Stimulated activated naive B cell treated with anti-CD40 and anti-IgM and Interleukin-4, amounts not matched to agents 10 μg/mL and 1 μg/mL and 100 μg/mL, for 72 hours (primary cell): ENCODE measurements around the gene VPREB3.
"Not testable (repeated sequence)": the region's sequence is repeated elsewhere in the genome, so short reads cannot be mapped to it uniquely, and the experiment has no call there.

Experiments used
- ATAC-seq, 2 donors: fragments of 150-1000 bp; cut with Tn5 transposase; replicated peaks; 2 replicates each; pipeline ENCODE4 v1.10.0; 2021; ENCODE audit warnings: moderate library complexity in 1 of 2
- DNase-seq: peaks from one replicate; pipeline ENCODE4 v3.0.0; 2021
- H3K27ac Mint-ChIP-seq: one replicate; pipeline ENCODE4 v1.8.0; 2022; ENCODE audit warnings: mild to moderate bottlenecking, mixed read lengths
- H3K27me3 Mint-ChIP-seq, 2 donors: one replicate each; pipeline ENCODE4 v1.8.0; 2022; ENCODE audit warnings: mixed read lengths in 2 of 2
- H3K36me3 Mint-ChIP-seq, 2 donors: one replicate each; pipeline ENCODE4 v1.8.0; 2022; ENCODE audit warnings: mixed read lengths in 2 of 2, mild to moderate bottlenecking in 1 of 2
- H3K4me1 Mint-ChIP-seq, 2 donors: one replicate each; pipeline ENCODE4 v1.8.0; 2022; ENCODE audit warnings: mixed read lengths in 2 of 2, mild to moderate bottlenecking in 1 of 2
- H3K4me3 Mint-ChIP-seq, 2 donors: one replicate each; pipeline ENCODE4 v1.8.0; 2022; ENCODE audit warnings: mild to moderate bottlenecking in 2 of 2, mixed read lengths in 2 of 2, moderate library complexity in 1 of 2
- H3K9me3 Mint-ChIP-seq, 2 donors: one replicate each; pipeline ENCODE4 v1.8.0; 2022; ENCODE audit warnings: mixed read lengths in 2 of 2, mild to moderate bottlenecking in 1 of 2

The VPREB3 gene

DNA sequence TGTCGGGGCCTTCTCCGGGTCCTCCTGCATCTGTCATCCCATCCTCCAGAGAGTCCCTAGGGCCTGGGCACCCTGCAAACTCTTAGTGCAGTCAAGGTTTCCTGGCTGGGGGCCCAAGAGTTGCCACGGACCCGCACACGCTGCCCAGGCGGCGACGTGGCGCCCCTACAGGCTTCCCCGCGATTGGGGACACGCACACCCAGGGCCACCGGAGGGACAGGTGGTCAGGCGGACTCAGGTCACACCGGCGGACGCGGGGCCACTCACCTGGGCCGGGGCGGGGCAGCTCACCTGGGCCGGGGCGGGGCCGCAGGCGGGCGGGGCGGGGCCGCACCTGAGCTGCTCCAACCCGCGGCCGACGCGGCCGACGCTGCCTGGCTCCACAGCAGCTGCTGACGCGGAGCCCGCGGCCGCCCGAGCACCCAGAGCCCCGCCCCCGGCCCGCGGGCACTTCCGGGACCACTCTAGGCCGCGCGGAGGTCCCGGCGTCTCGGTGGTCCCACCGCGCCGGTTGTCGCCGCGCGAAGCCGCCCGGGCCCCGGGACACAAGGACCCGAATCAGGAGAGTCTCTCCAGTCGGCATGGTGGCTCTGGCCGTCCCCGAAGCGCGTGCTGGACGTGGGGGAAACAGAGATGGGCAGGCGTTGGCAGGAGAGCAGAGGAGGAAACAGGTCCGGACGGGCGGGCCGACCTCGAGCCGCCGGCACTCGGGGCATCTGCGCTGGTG lies 3.3 kb downstream of the VPREB3 start, which contains the start of gene ZNF70:
Gene ZNF70 (minus strand): TSS at position 399 of the 727 bp plus-strand sequence. CDS start 5,972 bp downstream, outside the sequence.
- Mint-ChIP-seq H3K27me3 (no peaks in the 10 kb centered on the region), H3K36me3 (peaks cover 5 to 13% of the 10 kb centered on the region in 2 donors), H3K27ac (peak within 1 kb of the TSS; percentile 97), H3K9me3 (no peaks in the 10 kb centered on the region), H3K4me1 (peaks cover 44 to 74% of the 10 kb centered on the region in 2 donors), H3K4me3 (peak within 1 kb of the TSS; percentile 89 to 92)
- ATAC-seq (peak; percentile 71 to 75), DNase-seq (peak; percentile 82)

DNA sequence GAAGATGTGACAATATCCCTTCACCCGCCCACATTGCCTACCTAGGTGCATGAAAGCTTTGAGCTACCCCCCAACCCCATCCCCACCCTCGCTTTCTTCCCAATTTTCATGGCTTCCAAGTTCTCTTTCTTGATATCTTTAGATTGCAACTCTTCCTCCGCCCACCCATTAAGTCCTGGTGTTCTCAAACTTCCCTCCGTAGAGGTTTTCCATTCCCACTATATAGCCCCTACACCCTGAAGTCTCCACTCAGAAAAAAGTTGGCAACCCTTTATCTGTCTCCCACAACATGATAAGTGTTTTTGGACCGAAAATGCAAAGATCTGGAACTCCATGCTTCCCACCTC lies 3.9 kb downstream of the VPREB3 start:
- no peak for DNase-seq
- Mint-ChIP-seq H3K27me3 (no peaks in the 10 kb centered on the region), H3K4me1 (peaks cover 41 to 75% of the 10 kb centered on the region in 2 donors)

DNA sequence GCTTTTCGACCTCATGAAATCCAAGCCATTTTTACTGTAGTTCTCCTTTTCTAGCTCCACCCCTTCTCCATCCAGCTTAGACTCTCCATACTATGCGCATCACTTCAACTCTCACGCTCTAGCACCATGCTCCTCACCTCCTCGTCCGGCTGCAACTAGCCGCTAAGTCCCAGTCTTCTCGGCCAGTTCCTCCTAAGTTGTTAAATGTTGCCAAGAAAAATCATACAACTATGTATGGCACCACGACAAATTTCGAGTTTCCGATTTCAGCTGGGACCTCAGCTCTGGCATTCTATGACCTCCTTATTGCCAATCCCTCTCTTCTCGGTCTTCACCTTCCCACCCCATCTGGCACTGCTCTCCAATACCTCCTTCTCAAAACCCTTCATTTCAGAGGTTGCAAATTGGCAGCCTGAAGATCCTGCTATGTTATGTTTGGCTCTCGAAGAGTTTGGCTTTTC lies 4.4 kb downstream of the VPREB3 start:
- Mint-ChIP-seq H3K36me3 (peaks cover 9 to 19% of the 10 kb centered on the region in 2 donors), H3K4me1 (peaks cover 37 to 72% of the 10 kb centered on the region in 2 donors), H3K27me3 (no peaks in the 10 kb centered on the region), H3K4me3 (peak overlapping the region in 1 of 2 donors; percentile 92), H3K9me3 (no peaks in the 10 kb centered on the region), H3K27ac (no peak overlapping the region)
- DNase-seq (no peak), ATAC-seq (no peak)

More for the DNA sequence above, 3.9 kb downstream of the VPREB3 start:
- Mint-ChIP-seq H3K36me3 (peaks cover 5 to 14% of the 10 kb centered on the region in 2 donors), H3K27ac (peak overlapping the region; percentile 92), H3K9me3 (no peaks in the 10 kb centered on the region), H3K4me3 (peak overlapping the region; percentile 89 to 92)
- no peak for ATAC-seq

DNA sequence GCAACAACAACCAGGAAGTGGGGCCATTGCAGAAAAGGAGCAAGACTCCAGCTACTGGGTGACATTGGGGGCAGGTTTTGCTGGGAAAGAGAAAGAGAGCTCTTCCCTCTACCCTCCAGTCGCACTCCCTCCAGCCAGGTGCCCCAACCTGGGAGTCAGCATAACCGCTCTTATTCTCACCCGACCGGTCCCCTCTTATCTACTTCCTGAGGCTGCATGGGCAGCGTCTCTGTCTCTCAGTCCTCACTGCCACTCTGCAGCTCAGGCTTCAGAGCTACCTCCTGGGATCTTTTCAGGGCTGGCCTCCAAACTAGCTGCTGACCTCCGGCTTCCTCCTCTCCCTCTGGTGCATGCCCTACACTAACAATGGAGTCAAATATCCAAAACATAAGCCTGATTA lies 8.4 kb downstream of the VPREB3 start:
- Mint-ChIP-seq H3K36me3 (peaks cover 29 to 37% of the 10 kb centered on the region in 2 donors), H3K4me3 (no peak overlapping the region), H3K9me3 (peaks cover 3 to 4% of the 10 kb centered on the region in 2 donors), H3K4me1 (peaks cover 14 to 38% of the 10 kb centered on the region in 2 donors), H3K27me3 (no peaks in the 10 kb centered on the region), H3K27ac (no peak overlapping the region)
- DNase-seq (no peak), ATAC-seq (no peak)

DNA sequence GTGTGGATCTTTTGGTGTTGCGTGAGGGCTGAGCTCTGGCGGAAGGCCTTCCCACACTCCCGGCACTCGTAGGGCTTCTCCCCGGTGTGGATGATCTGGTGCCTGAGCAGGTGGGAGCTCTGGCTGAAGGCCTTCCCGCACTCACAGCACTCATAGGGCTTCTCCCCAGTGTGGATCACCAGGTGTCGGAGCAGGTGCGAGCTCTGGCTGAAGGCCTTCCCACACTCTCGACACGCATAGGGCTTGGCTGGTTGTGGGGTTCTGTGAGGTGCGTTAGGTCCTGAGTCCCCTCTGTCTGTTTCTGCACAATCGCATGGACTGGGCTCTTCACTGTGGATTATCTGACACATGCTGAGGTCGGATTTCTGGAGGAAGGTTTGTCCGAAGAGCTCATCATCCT lies 9.7 kb downstream of the VPREB3 start:
- H3K4me3 Mint-ChIP-seq = no peak overlapping the region
- H3K9me3 Mint-ChIP-seq = peaks cover 3 to 4% of the 10 kb centered on the region in 2 donors
- no peak for DNase-seq
- no peaks in the 10 kb centered on the region for H3K27me3 Mint-ChIP-seq
- ATAC-seq = no peak
- peaks cover 6 to 25% of the 10 kb centered on the region in 2 donors for H3K4me1 Mint-ChIP-seq
- peak overlapping the region; percentile 85 for H3K27ac Mint-ChIP-seq
- H3K36me3 Mint-ChIP-seq = peaks cover 29 to 33% of the 10 kb centered on the region in 2 donors

DNA sequence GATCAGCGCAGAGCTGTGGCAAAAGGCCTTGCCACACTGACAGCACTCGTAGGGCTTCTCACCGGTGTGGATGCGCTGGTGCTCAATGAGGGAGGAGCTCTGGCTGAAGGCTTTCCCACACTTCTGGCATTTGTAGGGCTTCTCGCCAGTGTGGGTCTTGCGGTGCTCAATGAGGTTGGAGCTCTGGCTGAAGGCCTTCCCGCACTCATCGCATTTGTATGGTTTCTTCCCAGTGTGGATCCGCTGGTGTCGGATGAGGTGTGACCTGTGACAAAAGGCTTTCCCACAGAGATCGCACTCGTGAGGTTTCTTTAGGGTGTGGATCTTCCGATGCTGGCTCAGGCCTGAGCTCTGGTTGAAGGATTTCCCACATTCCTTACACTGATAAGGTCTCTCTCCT lies 10.2 kb downstream of the VPREB3 start:
- no peak overlapping the region for H3K4me3 Mint-ChIP-seq
- peaks cover 3 to 4% of the 10 kb centered on the region in 2 donors for H3K9me3 Mint-ChIP-seq
- no peaks in the 10 kb centered on the region for H3K27me3 Mint-ChIP-seq
- H3K36me3 Mint-ChIP-seq = peaks cover 29 to 33% of the 10 kb centered on the region in 2 donors
- DNase-seq = no peak
- H3K4me1 Mint-ChIP-seq = peaks cover 6 to 25% of the 10 kb centered on the region in 2 donors
- H3K27ac Mint-ChIP-seq = no peak overlapping the region
- no peak for ATAC-seq

DNA sequence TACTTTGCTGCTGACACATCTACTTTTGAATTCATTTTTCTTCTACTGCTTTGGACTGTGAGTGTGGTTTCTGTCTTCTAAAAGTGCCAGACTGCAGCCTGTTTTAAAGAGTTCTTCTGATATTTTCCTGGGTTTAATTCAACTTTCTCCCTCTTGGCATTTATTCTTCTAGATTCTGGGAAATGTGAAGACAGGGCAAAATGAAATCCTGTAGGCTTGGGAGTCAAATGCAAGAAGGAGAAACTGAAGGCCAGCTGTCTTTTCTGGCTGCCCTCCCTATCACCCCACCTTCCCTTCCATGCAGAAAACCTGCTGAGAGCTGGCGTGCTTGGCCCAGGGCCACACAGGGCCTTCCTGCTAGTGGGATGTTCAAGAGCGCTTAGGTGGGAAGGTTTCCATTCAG lies 10.9 kb downstream of the VPREB3 start:
- ATAC-seq (no peak), DNase-seq (no peak)
- peaks cover 6 to 25% of the 10 kb centered on the region in 2 donors for H3K4me1 Mint-ChIP-seq
- H3K9me3 Mint-ChIP-seq = peaks cover 3 to 4% of the 10 kb centered on the region in 2 donors
- H3K4me3 Mint-ChIP-seq = no peak overlapping the region
- no peak overlapping the region for H3K27ac Mint-ChIP-seq
- peaks cover 29 to 33% of the 10 kb centered on the region in 2 donors for H3K36me3 Mint-ChIP-seq
- no peaks in the 10 kb centered on the region for H3K27me3 Mint-ChIP-seq

DNA sequence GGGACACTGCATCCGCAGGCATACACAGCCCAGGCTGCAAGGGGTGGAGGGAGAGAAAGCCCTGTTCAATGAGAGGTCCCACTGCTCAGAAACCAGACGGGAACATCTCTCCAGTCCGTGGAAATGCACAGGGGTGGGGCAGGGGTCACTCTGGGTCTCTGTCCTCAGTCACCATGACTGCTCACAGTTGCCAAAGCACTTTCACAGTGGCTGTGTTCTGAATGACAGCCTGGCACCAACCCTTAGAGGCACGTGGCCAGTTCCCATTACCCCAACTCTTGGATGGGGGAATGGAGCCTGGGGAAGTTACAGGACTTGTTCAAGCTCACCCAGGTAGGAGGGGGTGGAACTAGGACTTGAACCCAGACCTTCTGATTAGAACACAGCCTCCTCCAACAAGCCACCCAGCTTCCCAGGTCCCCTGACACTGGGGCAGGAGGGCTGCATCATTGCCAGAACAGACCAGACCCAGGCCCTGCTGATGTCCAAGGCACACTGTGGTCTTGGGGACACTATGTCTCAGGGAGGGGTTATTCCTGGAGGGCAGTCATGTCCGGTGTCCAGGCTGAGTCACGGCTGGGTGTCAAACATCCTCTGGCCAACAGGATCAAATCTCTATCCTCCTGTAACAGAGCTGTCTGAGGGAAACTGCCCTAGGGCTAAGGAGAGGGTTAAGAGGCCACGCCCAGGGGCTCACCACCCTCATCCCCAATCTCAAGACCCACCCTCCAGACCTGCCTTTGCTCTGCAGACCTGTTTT lies 11.5 kb downstream of the VPREB3 start:
- ATAC-seq (no peak), DNase-seq (no peak)
- peaks cover 29 to 33% of the 10 kb centered on the region in 2 donors for H3K36me3 Mint-ChIP-seq
- no peaks in the 10 kb centered on the region for H3K27me3 Mint-ChIP-seq
- peaks cover 3 to 4% of the 10 kb centered on the region in 2 donors for H3K9me3 Mint-ChIP-seq
- H3K4me3 Mint-ChIP-seq = no peak overlapping the region
- H3K27ac Mint-ChIP-seq = no peak overlapping the region
- peaks cover 6 to 25% of the 10 kb centered on the region in 2 donors for H3K4me1 Mint-ChIP-seq

DNA sequence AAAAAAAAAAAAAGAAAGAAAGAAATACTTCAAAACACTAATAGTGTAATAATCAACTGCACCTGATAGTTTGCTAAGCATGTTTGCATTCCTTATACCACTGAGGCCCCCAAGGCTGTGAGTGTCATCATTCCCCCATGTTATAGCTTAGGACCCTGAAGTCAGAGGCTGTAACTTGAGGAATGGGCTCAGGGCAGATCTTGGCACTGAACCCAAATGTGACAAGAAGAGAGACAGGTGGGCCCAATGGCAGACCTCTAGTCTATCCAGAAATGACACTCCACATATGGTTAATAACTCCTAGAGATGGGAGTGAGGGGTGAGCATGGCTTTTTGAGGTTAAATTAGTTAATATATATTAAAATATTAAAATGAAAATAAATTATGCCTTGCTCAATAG lies 16.5 kb downstream of the VPREB3 start:
- ATAC-seq (no peak), DNase-seq (no peak)
- Mint-ChIP-seq H3K9me3 (no peaks in the 10 kb centered on the region), H3K4me1 (no peaks in the 10 kb centered on the region), H3K27ac (no peak overlapping the region), H3K27me3 (no peaks in the 10 kb centered on the region), H3K36me3 (peaks cover 0 to under 1% of the 10 kb centered on the region in 2 donors), H3K4me3 (no peak overlapping the region)

DNA sequence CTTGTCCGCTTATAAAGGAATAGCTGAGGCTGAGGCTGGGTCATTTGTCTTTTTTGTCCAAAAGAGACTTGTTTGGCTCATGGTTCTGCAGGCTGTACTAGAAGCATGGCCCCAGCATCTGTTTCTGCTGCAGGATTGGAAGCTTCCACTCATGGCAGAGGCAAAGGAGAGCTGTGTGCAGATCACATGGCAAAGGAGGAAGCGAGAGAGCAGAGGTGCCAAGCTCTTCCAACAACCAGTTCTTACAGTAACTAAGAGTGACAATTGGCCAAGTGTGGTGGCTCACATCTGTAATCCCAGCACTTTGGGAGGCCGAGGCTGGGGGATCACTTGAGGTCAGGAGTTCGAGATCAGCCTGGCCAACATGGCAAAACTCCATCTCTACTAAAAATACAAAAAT lies 26.1 kb downstream of the VPREB3 start:
- H3K36me3 Mint-ChIP-seq, H3K27me3 Mint-ChIP-seq, DNase-seq, H3K4me1 Mint-ChIP-seq, H3K9me3 Mint-ChIP-seq, H3K4me3 Mint-ChIP-seq, H3K27ac Mint-ChIP-seq: not testable (repeated sequence)
- peak in 1 of 2 donors; percentile 48 for ATAC-seq

DNA sequence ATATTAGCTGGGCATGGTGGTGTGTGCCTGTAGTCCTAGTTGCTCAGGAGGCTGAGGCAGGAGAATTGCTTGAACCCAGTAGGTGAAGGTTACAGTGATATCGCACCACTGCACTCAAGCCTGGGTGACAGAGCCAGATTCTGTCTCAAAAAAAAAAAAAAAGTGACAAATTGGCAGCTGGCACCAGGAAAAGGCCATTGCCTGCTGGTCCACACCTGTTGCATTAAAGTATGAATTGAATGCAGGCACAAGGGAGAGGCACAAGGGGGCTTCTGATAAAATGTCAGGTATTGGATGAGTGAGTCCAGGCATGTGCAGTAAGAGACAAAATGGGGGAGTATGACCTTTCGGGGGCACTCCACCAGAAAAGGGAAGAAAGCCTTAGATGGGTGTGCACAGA lies 31.5 kb downstream of the VPREB3 start:
- H3K27ac Mint-ChIP-seq = no peak overlapping the region
- no peak overlapping the region for H3K4me3 Mint-ChIP-seq
- peak; percentile 39 to 49 for ATAC-seq
- no peaks in the 10 kb centered on the region for H3K36me3 Mint-ChIP-seq
- no peaks in the 10 kb centered on the region for H3K9me3 Mint-ChIP-seq
- peaks cover 5 to 16% of the 10 kb centered on the region in 2 donors for H3K4me1 Mint-ChIP-seq
- DNase-seq = no peak
- H3K27me3 Mint-ChIP-seq = no peaks in the 10 kb centered on the region

DNA sequence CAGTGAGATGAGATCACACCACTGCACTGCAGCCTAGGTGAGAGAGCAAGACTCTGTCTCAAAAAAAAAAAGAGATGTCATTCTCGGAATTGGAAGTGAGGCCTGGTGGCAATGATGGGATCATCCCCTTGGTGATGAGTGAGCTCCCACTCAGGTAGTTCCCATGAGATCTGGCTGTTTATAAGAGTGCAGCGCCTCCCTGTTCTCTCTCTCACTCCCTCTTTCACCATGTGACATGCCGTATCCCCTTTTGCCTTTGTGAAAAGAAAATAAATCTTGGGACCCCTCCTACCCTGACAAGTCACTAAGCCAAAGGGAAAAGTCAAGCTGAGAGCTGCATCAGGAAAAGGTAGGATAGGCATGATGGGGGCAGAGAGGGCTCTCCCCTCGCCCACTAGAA lies 32.1 kb downstream of the VPREB3 start:
- Mint-ChIP-seq H3K36me3 (no peaks in the 10 kb centered on the region), H3K27ac (no peak overlapping the region), H3K4me3 (no peak overlapping the region), H3K9me3 (no peaks in the 10 kb centered on the region), H3K4me1 (peaks cover 8 to 22% of the 10 kb centered on the region in 2 donors), H3K27me3 (no peaks in the 10 kb centered on the region)
- ATAC-seq = no peak
- no peak for DNase-seq

DNA sequence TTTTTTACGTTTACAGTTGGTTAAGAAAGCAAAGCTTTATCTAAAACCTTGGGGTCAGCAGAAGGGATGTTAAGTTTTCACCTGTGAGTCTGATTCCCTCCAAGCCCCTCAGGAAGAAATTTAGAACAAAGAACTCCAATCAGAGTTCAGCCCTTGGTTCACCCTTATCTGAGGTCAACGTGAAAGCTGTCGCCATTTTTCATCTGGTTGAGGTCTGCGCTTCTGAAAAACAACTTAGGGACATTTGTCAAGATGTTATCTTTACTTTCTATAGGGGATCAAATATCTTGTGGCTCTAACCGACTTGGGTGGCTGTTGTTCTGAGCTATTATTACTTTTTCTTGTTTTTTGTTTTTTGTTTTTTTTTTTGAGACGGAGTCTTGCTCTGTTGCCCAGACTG lies 33.4 kb downstream of the VPREB3 start:
- Mint-ChIP-seq H3K4me3 (no peak overlapping the region), H3K27ac (no peak overlapping the region), H3K4me1 (peaks cover 10 to 20% of the 10 kb centered on the region in 2 donors), H3K9me3 (no peaks in the 10 kb centered on the region), H3K27me3 (no peaks in the 10 kb centered on the region), H3K36me3 (no peaks in the 10 kb centered on the region)
- no peak for ATAC-seq
- no peak for DNase-seq

DNA sequence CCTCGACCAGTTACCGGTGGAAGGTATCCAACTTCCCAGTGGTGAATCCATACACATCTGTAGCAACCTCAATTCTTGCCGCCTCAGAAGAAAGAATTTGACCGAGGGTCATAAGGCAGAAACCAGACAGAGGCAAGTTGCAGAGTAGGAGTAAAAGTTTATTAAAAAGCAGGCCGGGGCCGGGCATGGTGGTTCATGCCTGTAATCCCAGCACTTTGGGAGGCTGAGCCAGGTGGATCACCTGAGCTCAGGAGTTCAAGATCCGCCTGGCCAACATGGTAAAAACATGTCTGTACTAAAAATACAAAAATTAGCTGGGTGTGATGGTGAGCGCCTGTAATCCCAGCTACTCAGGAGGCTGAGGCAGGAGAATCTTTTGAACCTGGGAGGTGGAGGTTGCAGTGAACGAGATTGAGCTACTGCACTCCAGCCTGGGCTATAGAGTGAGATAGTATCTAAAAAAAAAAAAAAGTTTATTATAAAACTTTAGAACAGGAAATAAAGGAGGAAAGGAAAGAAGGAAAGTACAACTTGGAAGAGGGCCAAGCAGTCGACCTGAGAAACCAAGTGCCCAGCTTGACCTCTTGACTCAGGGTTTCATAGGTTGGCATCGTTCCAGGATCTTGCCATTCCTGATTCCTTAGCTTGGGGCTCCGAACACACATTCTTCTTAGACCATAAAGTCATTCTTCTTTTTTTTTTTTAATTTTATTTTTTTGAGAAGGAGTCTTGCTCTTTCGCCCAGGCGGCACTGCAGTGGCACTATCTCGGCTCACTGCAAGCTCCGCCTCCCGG lies 35.7 kb downstream of the VPREB3 start:
- ATAC-seq = no peak
- Mint-ChIP-seq H3K4me3 (no peak overlapping the region), H3K27ac (no peak overlapping the region), H3K9me3 (no peaks in the 10 kb centered on the region), H3K4me1 (peaks cover 18 to 40% of the 10 kb centered on the region in 2 donors), H3K27me3 (no peaks in the 10 kb centered on the region), H3K36me3 (peaks cover 8 to 11% of the 10 kb centered on the region in 2 donors)
- DNase-seq = no peak
